RPMI7951 (cell line): ENCODE measurements around the gene BET1L. TPM values are rescaled to one million over a fixed set of nuclear protein-coding genes. Genes with fewer than 3 reads are reported as not detected.
"Not testable (repeated sequence)": the region's sequence is repeated elsewhere in the genome, so short reads cannot be mapped to it uniquely, and the experiment has no call there.

ENCODE experiments used
- DNase-seq: peaks from one replicate; pipeline ENCODE4 v3.0.0-alpha.2; 2012; ENCODE audit warnings: low read depth
- total RNA-seq: library from RNA; depleted of rRNA; stranded (reverse); fragments of >200 nt; shearing (Covaris generic); gene quantifications from 2 replicates; pipeline ENCODE4 v1.2.3, GENCODE V29; 2014; rRNA removed

Gene BET1L, protein sequence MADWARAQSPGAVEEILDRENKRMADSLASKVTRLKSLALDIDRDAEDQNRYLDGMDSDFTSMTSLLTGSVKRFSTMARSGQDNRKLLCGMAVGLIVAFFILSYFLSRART
- 9.6 and 10.3 TPM in 2 replicates for total RNA-seq

DNA sequence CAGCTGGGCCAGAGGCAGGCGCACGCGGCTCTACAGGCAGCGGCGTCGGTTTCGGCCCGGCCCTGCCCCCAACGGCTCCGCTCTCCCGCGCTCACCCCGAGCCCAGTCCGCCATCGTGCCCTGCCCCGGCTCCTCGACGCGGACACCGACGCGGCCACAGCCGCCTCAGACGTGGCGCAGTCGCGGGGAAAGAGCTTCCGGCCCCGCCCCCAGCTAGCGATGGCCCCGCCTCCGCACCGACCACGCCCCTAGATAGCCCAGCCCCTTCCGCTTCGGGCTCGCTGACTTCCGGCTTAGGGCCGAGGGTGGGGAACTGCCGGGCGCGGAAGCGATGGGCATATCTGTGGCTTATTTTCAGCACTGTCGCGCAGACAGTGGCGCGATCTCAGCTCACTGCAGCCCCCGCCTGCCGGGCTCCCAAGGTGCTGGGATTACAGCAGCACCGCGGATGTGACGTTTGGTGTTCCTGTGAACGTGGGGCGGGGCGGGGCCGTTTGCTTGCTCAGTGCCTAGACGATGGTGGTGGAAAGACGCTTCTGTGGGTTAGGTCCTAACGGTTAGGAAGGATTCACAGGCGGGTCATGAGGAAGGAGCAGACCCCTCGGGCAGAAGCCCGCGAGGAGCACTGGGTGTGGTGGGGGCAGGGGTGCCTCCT is at the start of gene BET1L, which contains the start of gene RIC8A:
Gene BET1L, minus strand, starts transcription at position 192 of the 655 bp plus-strand sequence. Its CDS starts 78 bp downstream, at position 114.
Gene RIC8A, plus strand, starts transcription at position 501 of the 655 bp plus-strand sequence. CDS start 1,147 bp downstream, outside the sequence.
- DNase-seq: peak; percentile 97

DNA sequence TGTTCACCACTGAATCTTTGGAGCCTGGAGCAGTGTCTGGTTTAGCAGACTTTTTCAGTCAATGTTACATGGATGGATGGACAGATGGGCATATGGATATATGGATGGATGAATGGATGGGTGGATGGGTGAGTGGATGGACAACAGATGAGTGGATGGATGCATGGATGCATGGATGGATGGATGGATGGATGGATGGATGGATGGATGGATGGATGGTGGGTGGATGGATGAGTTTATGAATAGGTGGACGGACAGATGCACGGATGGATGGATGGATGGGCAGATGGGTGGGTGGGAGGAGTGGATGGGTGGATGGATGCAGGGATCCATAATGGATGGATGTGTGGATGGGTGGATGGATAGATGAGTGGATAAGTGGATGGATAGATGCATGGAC is 48.6 kb upstream of the BET1L start:
- DNase-seq: no peak

DNA sequence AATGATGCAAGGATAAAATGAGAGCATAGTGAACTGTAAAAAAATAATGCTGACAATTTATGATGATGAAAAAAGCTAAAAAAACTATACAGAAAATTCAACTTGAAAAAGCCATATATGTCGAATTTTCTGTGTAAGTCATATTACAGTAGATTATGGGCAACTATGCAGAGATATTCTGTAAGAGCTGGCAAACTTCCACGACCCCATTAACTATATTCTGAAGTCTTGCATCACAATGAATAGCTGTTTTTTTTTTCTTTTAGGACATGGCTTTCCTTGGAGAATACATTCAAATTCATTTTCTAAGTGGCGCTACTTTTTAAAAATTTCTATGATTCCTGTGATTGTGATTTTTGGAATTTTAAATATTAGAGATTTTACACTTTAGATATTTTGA is 48.0 kb upstream of the BET1L start:
- DNase-seq: no peak

DNA sequence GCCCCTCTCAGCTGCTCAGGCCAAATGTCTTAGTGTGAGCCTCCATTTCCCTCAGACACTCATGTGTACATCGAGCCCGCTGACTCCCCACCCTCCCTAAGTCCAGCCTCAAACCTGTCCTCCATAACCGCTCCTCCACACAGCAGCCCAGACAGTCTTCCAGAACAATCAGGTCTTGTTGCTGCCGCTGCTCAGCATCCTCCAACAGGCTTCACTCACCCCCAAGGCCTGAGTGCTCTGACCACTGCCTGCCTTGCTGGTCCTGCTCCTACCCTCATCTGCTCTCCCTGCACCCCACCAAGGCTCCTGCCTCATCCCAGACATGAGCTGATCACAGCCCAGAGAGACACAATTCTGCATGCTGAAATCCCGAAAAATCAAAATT is 46.7 kb upstream of the BET1L start:
- DNase-seq: no peak

DNA sequence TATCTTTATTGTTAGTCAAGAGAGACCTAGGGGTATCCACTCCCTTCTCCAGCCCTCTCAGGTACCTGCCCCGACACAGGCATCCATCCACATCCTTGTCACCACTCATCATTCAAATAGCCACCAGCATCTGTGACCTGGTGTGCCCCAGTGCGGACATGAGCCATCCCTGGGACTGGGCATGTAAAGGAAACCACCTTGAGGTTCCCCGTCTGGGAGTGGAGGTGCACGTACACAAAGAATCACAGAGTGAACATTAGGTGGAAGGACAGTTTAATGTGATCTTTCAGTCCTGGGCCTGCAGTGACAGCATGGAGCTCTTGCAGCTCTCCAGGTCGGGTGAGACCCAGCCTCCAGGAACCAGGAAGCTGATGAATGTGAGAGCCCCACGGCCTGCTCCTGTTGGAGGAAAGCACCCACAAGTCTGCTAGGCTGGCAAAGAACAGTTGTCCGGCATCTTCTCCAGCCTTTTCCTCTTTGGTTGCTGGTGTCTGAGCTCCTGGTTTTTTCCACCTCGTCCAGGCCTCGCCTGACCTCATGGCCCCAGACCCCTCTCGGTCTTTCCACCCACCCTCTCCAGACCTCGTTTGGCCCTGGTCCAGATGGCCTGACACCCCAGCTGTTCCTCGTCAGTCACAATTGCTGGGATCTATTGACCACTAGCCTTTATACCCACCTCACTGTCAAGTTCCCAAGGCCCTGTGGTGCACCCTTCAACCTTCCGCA is 46.1 kb upstream of the BET1L start:
- no peak for DNase-seq

DNA sequence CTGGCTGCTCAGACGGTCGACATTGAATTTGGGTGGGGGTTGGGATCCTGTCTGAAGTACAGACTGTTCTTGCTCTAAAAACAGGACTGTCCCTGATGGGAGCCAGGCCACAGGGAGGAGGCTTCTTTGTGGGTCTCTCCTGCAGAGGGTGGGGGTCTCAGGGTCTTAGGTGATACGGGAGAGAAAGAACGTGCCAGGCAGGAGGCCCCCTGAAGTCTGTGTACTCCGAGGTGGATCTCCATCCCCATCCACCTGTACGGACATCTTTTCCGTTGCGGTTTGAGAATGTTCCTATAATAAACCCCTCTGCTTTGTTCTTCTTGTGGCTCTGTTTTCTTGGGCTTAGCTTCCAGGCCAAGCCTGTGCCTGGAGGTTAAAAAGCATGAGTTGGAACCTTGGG is 45.5 kb upstream of the BET1L start:
- DNase-seq: no peak

DNA sequence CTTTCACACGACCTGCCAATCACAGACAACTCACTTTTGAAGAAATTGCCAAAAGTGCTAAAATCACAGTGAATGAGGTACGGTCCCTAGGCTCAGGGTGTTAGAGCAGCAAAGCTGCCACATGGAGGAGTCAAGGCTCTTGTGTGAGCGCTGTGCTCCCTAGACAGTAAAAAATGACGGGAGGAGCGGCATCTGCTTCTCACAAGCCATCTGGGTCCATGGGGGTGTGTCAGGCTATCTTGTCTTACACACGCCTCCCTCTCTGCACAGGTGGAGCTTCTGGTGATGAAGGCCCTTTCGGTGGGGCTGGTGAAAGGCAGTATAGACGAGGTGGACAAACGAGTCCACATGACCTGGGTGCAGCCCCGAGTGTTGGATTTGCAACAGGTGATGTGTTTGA is 44.4 kb upstream of the BET1L start:
- no peak for DNase-seq

DNA sequence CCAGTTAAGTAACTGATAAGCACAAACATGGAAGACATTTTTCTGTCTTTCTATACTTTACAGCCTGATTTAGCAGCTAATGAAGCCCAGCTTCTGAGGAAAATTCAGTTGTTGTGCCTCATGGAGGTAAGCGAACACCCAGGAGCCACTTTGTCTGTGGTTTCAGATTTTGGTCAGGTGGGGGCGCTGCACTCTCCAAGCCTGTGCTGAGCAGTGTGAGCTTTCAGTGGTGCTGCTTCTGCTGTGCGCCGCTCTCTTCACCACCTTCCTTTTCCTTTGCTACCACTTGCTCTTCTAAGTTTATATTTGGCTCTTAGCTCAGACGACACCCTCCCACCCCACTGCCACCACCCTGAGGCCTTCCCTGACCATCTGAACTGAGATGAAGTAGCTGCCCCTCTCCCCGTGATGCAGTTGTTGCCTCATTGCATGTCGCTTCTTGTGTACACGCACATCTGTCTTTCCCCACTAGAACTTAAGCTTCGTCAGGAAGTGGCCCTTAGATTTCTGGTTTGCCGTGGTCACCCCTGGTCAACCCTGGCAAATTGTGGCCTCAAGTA is 43.6 kb upstream of the BET1L start:
- peak; percentile 16 for DNase-seq

DNA sequence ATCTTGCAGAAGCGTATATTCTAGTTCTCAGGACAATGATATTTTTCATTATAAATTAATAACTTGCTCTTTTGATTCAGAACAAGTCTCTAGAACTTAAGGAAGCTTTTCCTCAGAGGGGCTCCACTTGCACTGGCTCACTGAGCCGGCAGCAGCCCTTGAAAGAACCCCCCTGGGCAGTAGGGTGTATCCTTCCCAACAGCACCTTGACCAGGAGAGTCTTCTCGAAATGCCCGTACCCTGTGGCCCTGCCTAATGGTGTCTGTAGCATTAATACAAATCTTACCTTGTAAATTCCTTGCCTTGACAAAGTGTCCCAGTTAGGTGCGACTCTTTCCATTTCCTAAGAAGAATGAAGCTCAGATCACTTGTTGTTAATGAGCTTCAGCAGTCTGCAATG is 43.1 kb upstream of the BET1L start:
- DNase-seq: no peak

DNA sequence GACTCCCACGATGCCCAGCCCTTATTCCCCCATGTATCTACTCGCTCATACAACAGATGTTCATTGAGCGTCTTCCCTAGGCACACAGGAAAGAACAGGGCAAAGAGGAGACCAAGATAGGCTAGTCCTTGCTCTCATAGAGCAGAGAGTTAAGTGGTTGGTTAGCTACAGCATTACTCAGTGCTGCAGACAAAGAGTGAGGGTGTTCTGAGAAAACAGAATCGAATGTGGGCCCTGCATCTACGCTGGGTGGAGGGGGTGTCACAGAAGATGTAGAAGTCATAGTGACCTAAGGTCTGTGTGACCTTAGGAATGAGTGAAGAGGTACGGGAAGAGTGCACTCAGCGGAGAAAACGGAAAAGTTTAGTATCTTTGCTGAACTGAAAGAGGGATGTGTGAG is 41.9 kb upstream of the BET1L start:
- no peak for DNase-seq

DNA sequence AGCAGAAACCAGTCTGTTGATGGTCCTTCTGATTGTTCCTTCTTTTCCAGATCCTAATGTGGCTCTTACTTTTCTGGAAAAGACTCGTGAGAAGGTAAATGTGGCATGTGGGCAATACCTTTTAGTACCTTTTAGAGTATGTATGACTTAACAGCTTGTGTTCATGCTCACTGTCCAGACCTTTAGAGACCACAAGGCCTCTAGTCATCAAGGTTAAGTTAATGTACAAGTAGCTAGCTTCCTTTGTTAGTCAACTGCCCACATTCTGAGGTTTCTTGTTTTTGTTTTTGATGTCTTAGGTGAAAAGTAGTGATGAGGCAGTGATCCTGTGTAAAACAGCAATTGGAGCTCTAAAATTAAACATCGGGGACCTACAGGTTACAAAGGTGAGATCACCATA is 37.2 kb upstream of the BET1L start:
- DNase-seq: no peak

DNA sequence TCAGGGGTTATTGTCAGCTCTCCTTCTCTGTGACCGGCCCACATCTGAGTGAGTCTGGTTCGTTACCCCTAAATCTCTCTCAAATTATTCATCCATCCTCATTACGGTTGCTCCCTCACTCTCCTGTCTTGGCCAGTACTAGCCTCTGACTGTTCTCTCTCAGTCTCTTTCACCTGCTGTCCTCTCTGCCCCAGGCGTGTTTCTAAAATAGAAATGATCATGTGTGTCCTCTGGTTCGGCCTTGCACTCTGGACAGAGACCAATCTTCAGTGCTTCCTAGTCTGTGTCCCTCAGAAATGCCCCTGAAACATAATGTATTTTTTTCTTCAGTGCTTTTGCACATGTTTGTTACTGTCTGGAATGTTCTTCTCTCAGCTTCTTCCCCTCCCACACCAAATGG is 34.4 kb upstream of the BET1L start:
- DNase-seq: no peak

DNA sequence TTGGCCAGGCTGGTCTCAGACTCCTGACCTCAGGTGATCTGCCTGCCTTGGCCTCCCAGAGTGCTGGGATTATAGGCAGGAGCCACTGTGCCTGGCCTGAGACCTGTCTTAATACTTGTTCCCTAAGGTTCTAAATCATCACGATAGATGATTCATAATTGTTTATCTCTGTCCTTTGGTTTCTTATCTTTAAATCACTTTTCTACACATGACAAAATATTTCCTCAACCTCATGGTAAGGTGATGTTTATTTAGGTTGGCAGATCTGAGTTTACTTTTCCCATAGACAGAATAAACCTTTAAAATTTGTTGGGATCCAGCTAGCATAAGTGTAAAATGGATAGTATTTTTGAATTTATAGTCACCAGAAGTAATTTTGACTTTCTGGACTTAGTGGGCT is 33.1 kb upstream of the BET1L start:
- DNase-seq: no peak

DNA sequence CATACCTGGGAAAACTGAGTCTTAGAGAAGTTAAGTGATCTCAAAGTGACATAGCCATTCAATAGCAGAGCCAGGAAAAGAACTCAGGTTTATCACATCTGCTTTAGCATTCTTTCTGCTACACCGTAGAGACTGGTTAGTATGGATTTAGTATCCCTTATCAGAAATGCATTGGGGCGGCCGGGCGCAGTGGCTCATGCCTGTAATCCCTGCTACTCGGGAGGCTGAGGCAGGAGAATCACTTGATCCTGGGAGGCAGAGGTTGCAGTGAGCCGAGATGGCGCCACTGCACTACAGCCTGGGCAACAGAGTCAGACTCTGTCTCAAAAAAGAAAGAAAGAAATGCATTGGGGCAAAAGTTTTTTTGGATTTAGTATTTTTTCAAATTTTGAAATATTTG is 31.1 kb upstream of the BET1L start:
- not testable (repeated sequence) for DNase-seq

DNA sequence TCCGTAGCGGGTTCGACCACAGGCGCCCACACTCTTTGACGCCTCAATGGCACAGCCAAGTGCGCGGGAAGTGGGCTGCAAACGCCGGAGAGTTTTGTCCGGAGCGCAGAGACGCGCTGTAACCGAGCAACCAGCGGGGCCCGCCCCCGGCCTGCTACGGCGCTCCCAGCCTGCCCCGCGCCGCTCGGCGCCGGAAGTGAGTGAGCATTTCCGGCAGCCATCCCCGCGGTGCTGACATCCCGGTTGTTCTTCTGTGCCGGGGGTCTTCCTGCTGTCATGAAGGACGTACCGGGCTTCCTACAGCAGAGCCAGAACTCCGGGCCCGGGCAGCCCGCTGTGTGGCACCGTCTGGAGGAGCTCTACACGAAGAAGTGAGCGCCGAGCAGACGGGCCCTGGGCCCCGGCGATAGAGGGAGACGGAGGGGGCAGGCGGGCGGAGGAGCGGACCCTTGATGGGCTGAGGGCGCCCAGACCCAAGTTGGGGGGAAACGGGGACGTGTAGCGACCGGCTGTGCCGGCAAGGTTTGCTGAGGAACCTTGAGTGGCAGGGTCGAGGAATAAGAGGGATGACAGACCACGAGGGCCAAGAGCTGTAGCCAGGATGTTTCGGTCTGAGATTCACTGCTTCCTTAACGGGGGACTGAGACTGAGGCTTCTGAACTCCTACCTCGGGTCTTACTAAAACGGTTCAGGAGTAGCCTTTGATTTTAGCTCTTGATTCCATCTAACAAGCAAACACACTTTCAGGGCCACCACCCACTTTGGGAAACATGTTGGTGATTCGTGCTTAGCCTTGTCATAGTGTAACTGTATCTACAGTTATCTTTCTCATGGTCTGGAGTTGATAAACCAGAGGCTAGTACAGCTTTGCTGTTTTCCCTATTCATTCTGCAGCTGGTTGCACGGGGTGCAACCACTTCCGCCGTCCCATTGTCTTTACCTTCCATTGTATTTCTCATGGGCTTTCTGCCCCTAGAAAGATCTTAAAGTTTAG is 29.9 kb upstream of the BET1L start, which contains the start of gene PSMD13:
Gene PSMD13, plus strand, starts transcription at position 203 of the 994 bp plus-strand sequence. Its CDS starts 74 bp downstream, at position 277.
- peak; percentile 80 for DNase-seq

DNA sequence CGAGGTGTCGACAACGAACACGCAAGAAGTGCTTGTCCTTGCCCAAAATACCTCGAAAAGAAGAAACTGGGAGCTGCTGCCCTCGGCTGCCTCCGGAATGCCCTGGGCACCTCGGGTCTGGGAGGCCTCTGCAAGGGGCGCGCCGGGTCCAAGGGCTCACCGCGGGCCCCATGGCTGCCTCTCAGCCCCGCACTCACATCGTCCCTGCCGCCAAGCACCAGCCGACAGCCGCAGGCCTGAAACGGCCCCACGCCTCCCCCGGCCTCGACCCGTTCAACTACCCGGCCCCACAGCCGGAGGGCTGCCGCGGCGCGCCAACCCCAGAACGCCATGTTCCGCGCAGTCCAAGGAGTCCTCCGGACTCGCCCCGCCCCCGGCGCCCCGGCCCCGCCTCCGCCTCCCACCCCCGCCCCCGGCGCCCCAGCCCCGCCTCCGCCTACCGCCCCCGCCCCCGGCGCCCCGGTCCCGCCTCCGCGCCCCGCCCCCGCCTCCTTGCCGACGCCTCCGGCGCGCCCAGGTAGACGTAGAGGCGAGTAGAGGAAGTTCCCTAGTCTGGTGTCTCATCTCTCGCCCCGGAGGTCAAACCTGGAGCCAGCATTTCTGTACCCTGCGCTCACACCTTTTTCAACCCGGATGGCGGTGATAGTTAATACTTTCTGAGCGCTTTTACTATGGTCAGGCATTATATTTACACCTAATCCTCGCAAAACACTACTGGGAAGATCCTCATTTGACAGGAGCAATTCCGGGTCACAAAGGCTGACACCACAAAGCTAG is 29.0 kb upstream of the BET1L start, which contains the start of gene SIRT3:
Gene SIRT3, minus strand, starts transcription at position 346 of the 777 bp plus-strand sequence. Its CDS starts 14 bp downstream, at position 332.
- peak; percentile 70 for DNase-seq

DNA sequence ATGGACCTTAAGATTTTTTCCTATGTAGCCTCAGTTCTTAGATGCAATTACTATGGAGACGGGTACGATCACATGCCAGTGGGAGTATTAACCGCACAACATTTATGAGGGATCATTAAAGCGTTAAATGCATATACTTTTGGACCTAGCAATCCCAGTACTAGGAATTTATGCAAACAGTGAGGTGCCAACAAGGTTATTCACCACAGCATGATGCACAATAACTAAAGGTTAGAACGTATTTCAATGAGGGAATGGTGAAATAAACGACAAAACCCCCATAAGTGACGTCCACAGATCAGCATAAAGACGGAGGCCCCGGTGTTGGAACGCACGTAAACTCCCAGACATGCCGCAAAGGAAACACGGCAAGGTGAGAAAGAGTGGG is 28.4 kb upstream of the BET1L start:
- DNase-seq: no peak

DNA sequence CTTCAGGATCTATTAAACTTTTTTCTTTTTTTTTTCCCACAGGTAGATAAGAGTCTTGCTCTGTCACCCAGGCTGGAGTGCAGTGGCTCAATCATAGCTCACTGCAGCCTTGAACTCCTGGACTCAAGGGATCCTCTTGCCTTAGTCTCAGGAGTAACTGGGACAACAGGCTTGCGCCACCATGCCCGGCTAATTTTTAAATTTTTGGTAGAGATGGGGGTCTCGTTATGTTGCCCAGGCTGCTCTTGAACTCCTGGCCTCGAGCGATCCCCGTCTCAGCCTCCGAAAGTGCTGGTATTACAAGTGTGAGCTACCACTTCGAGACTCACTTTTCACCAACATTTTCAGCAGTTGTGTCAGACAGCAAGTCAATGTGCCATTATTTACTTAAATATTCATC is 28.0 kb upstream of the BET1L start:
- DNase-seq: no peak

DNA sequence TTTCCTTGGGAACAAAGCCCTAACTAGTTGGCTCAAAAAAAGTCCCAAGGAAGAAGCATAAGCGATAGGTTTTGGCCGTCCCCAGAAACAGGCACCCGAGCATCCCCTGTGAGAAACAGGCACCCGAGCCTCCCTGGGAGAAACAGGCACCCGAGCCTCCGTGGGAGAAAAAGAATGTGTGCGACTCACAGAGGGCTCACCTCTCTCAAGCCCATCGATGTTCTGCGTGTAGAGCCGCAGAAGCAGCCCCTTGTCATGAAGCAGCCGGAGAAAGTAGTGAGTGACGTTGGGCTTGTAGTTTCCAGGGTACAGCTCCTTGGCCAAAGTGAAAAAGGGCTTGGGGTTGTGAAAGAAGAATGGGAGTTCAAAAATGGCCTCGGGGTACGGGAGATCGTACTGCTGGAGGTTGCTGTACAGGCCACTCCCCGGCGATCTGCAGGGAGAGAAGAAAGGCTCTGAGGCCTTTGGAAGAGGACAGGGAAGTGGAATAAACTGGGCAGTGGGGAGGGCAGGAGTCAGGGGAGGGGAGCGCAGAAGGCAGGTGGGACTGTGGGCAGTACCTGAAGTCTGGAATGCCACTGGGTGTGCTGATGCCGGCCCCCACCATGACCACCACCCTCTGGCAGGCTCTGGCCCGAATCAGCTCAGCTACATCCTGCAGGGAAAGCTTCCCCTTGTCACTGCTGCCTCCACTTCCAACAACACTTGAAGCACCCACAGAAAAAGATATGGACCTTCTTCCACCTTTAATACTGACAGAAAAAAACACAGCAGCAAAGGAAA is 25.8 kb upstream of the BET1L start:
- no peak for DNase-seq

DNA sequence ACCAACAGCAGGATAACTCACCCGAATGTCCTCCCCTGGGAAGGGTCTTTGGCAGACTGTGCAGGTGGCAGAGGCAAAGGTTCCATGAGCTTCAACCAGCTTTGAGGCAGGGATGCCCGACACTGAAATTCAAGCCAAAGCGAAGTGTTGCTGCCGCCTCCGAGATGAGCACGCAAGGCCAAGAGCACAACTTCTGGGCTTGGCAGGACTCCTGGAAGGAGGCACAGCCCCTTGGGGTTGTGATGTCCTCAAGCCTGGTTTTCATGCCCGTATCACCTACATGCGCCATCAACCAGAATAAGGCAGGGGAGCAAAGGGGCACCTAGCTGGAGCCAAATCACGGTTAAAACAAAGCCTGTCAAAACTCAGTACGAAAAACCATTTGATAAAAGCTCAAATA is 23.2 kb upstream of the BET1L start:
- no peak for DNase-seq
